HepG2 (cell line): ENCODE results near the gene MAP3K14. TPM values are rescaled to one million over a fixed set of nuclear protein-coding genes. Genes with fewer than 3 reads are reported as not detected.

ENCODE experiments used
- EHMT2 ChIP-seq: fragments of 200-600 bp; sonication (generic); IDR thresholded peaks from 2 replicates; pipeline ENCODE4 v1.7.0; 2017; ENCODE audit warnings: antibody characterized with exemption, low read depth, low read length, borderline replicate concordance
- ETV5 ChIP-seq: IDR thresholded peaks from 2 replicates; pipeline ENCODE4 v1.6.1; 2018; ENCODE audit warnings: missing biosample characterization, missing genetic modification reagents, inconsistent platforms, borderline replicate concordance
- KLF6 ChIP-seq: IDR thresholded peaks from 2 replicates; pipeline ENCODE4 v1.8.0; 2016; ENCODE audit warnings: missing biosample characterization, missing genetic modification reagents
- PITX1 ChIP-seq: sonication (generic); formaldehyde crosslinking; IDR thresholded peaks from 2 replicates; pipeline ENCODE4 v1.5.1; 2020; ENCODE audit warnings: mild to moderate bottlenecking, missing genetic modification reagents
- TP53 ChIP-seq: sonication (generic); formaldehyde crosslinking; conservative IDR thresholded peaks from 2 replicates; pipeline ENCODE4 v1.4.0; 2020; ENCODE audit warnings: missing genetic modification reagents
- ZNF224 ChIP-seq: sonication (generic); formaldehyde crosslinking; IDR thresholded peaks from 2 replicates; pipeline ENCODE4 v1.5.0; 2020; ENCODE audit warnings: mild to moderate bottlenecking, missing genetic modification reagents
- ZNF232 ChIP-seq: sonication (generic); formaldehyde crosslinking; IDR thresholded peaks from 2 replicates; pipeline ENCODE4 v1.4.0; 2020; ENCODE audit warnings: missing genetic modification reagents, borderline replicate concordance
- ZNF724P ChIP-seq: sonication (generic); formaldehyde crosslinking; IDR thresholded peaks from 2 replicates; pipeline ENCODE4 v1.8.0; 2022; ENCODE audit warnings: missing genetic modification reagents, borderline replicate concordance
- polyA plus RNA-seq, 8 experiments: library from polyadenylated mRNA; depleted of rRNA in 3 of 8; stranded (reverse) in 7 of 8; unstranded in 1 of 8; fragments of >200 nt; fragmentation: Illumina TruSeq in 4 of 8; extraction: Trizol in 4 of 8; gene quantifications; 2 replicates each; pipeline versions ENCODE4 v1.2.1 to v1.2.3, GENCODE V29; 2011 to 2016; ENCODE audit warnings: low read depth in 4 of 8, missing spikeins in 1 of 8, mixed read lengths in 1 of 8; ENCODE audit not compliant: insufficient read depth in 1 of 8
- total RNA-seq, 5 experiments: library from RNA; depleted of rRNA; stranded (reverse); fragments of >200 nt; fragmentation: Illumina TruSeq; extraction: Trizol; gene quantifications; 2 replicates each; pipeline ENCODE4 v1.2.3, GENCODE V29; 2016; ENCODE audit warnings: low read depth in 1 of 5
- TF ChIP-seq, protein P1 (sequence below): sonication (generic); formaldehyde crosslinking; IDR thresholded peaks from 2 replicates; pipeline ENCODE4 v1.5.0; 2020; ENCODE audit warnings: mild to moderate bottlenecking, missing genetic modification reagents, moderate library complexity
- TF ChIP-seq, protein P2 (sequence below): sonication (generic); formaldehyde crosslinking; conservative IDR thresholded peaks from 2 replicates; pipeline ENCODE4 v1.4.0; 2020; ENCODE audit warnings: mild to moderate bottlenecking, missing genetic modification reagents, moderate library complexity
- TF ChIP-seq, protein P3 (sequence below): sonication (generic); formaldehyde crosslinking; IDR thresholded peaks from 2 replicates; pipeline ENCODE4 v1.4.0; 2020; ENCODE audit warnings: missing genetic modification reagents
- TF ChIP-seq, protein P4 (sequence below): sonication (generic); formaldehyde crosslinking; IDR thresholded peaks from 2 replicates; pipeline ENCODE4 v1.4.0; 2020; ENCODE audit warnings: mild to moderate bottlenecking, missing genetic modification reagents
- TF ChIP-seq, protein P5 (sequence below): sonication (generic); IDR thresholded peaks from 2 replicates; pipeline ENCODE4 v1.6.1; 2016; ENCODE audit warnings: low read depth, borderline replicate concordance
- TF ChIP-seq, protein P6 (sequence below): sonication (generic); formaldehyde crosslinking; IDR thresholded peaks from 2 replicates; pipeline ENCODE4 v1.4.0; 2020; ENCODE audit warnings: mild to moderate bottlenecking, missing genetic modification reagents

MAP3K14 gene
- total and polyA plus RNA-seq, 2 of the 13 experiments (the other 11 are each of a cell fraction or from before 2014, with no cell fraction given): 2.6 TPM

DNA sequence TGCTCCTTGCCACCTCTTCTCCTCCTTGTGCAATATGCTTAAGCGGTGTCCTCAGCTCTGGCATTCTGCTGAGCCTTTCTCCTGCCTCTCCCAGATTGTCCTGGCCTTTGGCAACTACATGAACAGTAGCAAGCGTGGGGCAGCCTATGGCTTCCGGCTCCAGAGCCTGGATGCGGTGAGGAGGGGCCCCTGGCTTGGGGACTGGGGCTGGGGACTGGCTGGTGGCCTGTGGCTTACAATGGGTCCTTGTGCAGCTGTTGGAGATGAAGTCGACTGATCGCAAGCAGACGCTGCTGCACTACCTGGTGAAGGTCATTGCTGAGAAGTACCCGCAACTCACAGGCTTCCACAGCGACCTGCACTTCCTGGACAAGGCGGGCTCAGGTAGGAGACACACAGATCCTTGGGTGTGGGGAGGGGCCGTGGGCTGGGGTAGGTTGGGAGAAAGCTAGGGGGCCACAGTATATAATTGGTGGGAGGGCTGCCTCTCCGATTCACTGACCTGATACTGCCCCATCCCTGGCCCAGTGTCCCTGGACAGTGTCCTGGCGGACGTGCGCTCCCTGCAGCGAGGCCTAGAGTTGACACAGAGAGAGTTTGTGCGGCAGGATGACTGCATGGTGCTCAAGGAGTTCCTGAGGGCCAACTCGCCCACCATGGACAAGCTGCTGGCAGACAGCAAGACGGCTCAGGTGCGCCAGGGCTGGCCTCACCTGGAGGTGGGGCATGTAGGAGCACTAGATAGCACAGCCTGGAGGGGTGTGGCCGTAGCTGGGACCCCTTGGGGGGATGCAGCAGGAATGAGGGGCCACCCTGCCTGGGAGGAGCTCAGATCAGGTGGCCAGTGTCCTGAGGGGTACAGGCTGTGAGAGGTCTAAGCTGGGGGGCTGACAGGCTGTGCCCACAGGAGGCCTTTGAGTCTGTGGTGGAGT is 71.8 kb downstream of the MAP3K14 start (continued):
- TF ChIP-seq, protein P1, sequence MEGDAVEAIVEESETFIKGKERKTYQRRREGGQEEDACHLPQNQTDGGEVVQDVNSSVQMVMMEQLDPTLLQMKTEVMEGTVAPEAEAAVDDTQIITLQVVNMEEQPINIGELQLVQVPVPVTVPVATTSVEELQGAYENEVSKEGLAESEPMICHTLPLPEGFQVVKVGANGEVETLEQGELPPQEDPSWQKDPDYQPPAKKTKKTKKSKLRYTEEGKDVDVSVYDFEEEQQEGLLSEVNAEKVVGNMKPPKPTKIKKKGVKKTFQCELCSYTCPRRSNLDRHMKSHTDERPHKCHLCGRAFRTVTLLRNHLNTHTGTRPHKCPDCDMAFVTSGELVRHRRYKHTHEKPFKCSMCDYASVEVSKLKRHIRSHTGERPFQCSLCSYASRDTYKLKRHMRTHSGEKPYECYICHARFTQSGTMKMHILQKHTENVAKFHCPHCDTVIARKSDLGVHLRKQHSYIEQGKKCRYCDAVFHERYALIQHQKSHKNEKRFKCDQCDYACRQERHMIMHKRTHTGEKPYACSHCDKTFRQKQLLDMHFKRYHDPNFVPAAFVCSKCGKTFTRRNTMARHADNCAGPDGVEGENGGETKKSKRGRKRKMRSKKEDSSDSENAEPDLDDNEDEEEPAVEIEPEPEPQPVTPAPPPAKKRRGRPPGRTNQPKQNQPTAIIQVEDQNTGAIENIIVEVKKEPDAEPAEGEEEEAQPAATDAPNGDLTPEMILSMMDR (CRISPR knock-in tag): no peak; the same call in 1 of the 2 replicates
- TF ChIP-seq EHMT2 (no peak), TP53 (CRISPR knock-in tag) (no peak), ZNF232 (CRISPR knock-in tag) (0 out of 2 replicates have a peak, but pooled peaks have one; percentile 20), ZNF224 (CRISPR knock-in tag) (no peak), ZNF724P (CRISPR knock-in tag) (0 out of 2 replicates have a peak, but pooled peaks have one; percentile 25), ETV5 (peak; percentile 66; the same call in 1 of the 2 replicates), KLF6 (CRISPR knock-in tag) (no peak), PITX1 (CRISPR knock-in tag) (peak; percentile 29; the same call in 1 of the 2 replicates)
- TF ChIP-seq, protein P2, sequence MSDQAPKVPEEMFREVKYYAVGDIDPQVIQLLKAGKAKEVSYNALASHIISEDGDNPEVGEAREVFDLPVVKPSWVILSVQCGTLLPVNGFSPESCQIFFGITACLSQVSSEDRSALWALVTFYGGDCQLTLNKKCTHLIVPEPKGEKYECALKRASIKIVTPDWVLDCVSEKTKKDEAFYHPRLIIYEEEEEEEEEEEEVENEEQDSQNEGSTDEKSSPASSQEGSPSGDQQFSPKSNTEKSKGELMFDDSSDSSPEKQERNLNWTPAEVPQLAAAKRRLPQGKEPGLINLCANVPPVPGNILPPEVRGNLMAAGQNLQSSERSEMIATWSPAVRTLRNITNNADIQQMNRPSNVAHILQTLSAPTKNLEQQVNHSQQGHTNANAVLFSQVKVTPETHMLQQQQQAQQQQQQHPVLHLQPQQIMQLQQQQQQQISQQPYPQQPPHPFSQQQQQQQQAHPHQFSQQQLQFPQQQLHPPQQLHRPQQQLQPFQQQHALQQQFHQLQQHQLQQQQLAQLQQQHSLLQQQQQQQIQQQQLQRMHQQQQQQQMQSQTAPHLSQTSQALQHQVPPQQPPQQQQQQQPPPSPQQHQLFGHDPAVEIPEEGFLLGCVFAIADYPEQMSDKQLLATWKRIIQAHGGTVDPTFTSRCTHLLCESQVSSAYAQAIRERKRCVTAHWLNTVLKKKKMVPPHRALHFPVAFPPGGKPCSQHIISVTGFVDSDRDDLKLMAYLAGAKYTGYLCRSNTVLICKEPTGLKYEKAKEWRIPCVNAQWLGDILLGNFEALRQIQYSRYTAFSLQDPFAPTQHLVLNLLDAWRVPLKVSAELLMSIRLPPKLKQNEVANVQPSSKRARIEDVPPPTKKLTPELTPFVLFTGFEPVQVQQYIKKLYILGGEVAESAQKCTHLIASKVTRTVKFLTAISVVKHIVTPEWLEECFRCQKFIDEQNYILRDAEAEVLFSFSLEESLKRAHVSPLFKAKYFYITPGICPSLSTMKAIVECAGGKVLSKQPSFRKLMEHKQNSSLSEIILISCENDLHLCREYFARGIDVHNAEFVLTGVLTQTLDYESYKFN (CRISPR knock-in tag): 0 out of 2 replicates have a peak, but pooled peaks have one; percentile 33
- TF ChIP-seq, protein P3, sequence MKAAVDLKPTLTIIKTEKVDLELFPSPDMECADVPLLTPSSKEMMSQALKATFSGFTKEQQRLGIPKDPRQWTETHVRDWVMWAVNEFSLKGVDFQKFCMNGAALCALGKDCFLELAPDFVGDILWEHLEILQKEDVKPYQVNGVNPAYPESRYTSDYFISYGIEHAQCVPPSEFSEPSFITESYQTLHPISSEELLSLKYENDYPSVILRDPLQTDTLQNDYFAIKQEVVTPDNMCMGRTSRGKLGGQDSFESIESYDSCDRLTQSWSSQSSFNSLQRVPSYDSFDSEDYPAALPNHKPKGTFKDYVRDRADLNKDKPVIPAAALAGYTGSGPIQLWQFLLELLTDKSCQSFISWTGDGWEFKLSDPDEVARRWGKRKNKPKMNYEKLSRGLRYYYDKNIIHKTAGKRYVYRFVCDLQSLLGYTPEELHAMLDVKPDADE: no peak
- TF ChIP-seq, protein P4, sequence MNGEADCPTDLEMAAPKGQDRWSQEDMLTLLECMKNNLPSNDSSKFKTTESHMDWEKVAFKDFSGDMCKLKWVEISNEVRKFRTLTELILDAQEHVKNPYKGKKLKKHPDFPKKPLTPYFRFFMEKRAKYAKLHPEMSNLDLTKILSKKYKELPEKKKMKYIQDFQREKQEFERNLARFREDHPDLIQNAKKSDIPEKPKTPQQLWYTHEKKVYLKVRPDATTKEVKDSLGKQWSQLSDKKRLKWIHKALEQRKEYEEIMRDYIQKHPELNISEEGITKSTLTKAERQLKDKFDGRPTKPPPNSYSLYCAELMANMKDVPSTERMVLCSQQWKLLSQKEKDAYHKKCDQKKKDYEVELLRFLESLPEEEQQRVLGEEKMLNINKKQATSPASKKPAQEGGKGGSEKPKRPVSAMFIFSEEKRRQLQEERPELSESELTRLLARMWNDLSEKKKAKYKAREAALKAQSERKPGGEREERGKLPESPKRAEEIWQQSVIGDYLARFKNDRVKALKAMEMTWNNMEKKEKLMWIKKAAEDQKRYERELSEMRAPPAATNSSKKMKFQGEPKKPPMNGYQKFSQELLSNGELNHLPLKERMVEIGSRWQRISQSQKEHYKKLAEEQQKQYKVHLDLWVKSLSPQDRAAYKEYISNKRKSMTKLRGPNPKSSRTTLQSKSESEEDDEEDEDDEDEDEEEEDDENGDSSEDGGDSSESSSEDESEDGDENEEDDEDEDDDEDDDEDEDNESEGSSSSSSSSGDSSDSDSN: peak; percentile 58
- TF ChIP-seq, protein P5, sequence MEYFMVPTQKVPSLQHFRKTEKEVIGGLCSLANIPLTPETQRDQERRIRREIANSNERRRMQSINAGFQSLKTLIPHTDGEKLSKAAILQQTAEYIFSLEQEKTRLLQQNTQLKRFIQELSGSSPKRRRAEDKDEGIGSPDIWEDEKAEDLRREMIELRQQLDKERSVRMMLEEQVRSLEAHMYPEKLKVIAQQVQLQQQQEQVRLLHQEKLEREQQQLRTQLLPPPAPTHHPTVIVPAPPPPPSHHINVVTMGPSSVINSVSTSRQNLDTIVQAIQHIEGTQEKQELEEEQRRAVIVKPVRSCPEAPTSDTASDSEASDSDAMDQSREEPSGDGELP: peak; percentile 43; the same call in 1 of the 2 replicates
- TF ChIP-seq, protein P6, sequence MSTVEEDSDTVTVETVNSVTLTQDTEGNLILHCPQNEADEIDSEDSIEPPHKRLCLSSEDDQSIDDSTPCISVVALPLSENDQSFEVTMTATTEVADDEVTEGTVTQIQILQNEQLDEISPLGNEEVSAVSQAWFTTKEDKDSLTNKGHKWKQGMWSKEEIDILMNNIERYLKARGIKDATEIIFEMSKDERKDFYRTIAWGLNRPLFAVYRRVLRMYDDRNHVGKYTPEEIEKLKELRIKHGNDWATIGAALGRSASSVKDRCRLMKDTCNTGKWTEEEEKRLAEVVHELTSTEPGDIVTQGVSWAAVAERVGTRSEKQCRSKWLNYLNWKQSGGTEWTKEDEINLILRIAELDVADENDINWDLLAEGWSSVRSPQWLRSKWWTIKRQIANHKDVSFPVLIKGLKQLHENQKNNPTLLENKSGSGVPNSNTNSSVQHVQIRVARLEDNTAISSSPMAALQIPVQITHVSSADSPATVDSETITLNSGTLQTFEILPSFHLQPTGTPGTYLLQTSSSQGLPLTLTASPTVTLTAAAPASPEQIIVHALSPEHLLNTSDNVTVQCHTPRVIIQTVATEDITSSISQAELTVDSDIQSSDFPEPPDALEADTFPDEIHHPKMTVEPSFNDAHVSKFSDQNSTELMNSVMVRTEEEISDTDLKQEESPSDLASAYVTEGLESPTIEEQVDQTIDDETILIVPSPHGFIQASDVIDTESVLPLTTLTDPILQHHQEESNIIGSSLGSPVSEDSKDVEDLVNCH (CRISPR knock-in tag): no peak
